ENCODE data around the gene BTBD9. TPM values are rescaled to one million over a fixed set of nuclear protein-coding genes. Genes with fewer than 3 reads are reported as not detected.

The BTBD9 gene
- total RNA-seq, 5 donors from 2014 or later (not counting 1 experiment from before 2014, with no cell fraction given) = 29.3 to 67.7 (median 38.1) TPM

GRCh38 chr6:38305995-38306681 is 333.6 kb downstream of the BTBD9 start:
- ChIA-PET POLR2A (no interaction called here), CTCF (no interaction called here)
- no peaks in the 10 kb centered on the region for H3K27me3 Mint-ChIP-seq
- no peak overlapping the region for H3K4me3 Mint-ChIP-seq
- Histone ChIP-seq H3K9me3 (no peaks in the 10 kb centered on the region), H3K4me3 (ENCODE audit: control insufficient read depth in 1 of 2, extremely low read depth in 1 of 2, low read length in 1 of 2) (no peak overlapping the region), H3K27me3 (replicated peaks in 1 of 2; ENCODE audit: control insufficient read depth in 2 of 2, extremely low read depth in 1 of 2, insufficient read depth in 2 of 2, low read length in 1 of 2) (no peaks in the 10 kb centered on the region), H3K36me3 (ENCODE audit: control insufficient read depth in 2 of 2, extremely low read depth in 1 of 2, insufficient read depth in 1 of 2, low read length in 1 of 2) (no peaks in the 10 kb centered on the region), H3K4me1 (ENCODE audit: control insufficient read depth in 1 of 2, extremely low read depth in 1 of 2, insufficient read depth in 2 of 2, low read length in 2 of 2) (peaks cover 0 to 3% of the 10 kb centered on the region in 2 experiments), H3K27ac (ENCODE audit: low read length) (no peak overlapping the region)
- peaks cover 0 to 11% (median 7%) of the 10 kb centered on the region in 3 donors for H3K4me1 Mint-ChIP-seq
- H3K36me3 Mint-ChIP-seq = peaks cover 21% of the 10 kb centered on the region
- 92% methylated on average over 2 of the region's 4 CpGs for WGBS (ENCODE audit: insufficient coverage)
- H3K27ac Mint-ChIP-seq = no peak overlapping the region
- DNase-seq (no peak), ATAC-seq (replicated peaks in 1 of 4) (no peak)
- peaks cover 0 to 6% (median 0%) of the 10 kb centered on the region in 3 donors for H3K9me3 Mint-ChIP-seq

- DNase-seq = no peak
These were observed 336.9 kb downstream of the BTBD9 start for GRCh38 chr6:38302838-38303237.

GRCh38 chr6:38302081-38302480 is 337.6 kb downstream of the BTBD9 start:
- no peak overlapping the region for H3K27ac ChIP-seq (ENCODE audit: low read length)
- no peaks in the 10 kb centered on the region for H3K9me3 ChIP-seq
- 90% methylated on average over 1 of the region's 1 CpG for WGBS (ENCODE audit: insufficient coverage)
- no peak overlapping the region for H3K4me3 ChIP-seq (ENCODE audit: control insufficient read depth in 1 of 2, extremely low read depth in 1 of 2, low read length in 1 of 2)
- H3K4me3 Mint-ChIP-seq = no peak overlapping the region
- ChIA-PET CTCF (no interaction called here), POLR2A (no interaction called here)
- H3K36me3 ChIP-seq (ENCODE audit: control insufficient read depth in 2 of 2, extremely low read depth in 1 of 2, insufficient read depth in 1 of 2, low read length in 1 of 2) = no peaks in the 10 kb centered on the region
- no peak for DNase-seq
- no peaks in the 10 kb centered on the region for H3K27me3 Mint-ChIP-seq
- no peaks in the 10 kb centered on the region for H3K27me3 ChIP-seq (replicated peaks in 1 of 2; ENCODE audit: control insufficient read depth in 2 of 2, extremely low read depth in 1 of 2, insufficient read depth in 2 of 2, low read length in 1 of 2)
- H3K4me1 ChIP-seq (ENCODE audit: control insufficient read depth in 1 of 2, extremely low read depth in 1 of 2, insufficient read depth in 2 of 2, low read length in 2 of 2) = peaks cover 0 to 3% of the 10 kb centered on the region in 2 experiments
- H3K9me3 Mint-ChIP-seq = peaks cover 3 to 10% (median 9%) of the 10 kb centered on the region in 3 donors
- peaks cover 31% of the 10 kb centered on the region for H3K36me3 Mint-ChIP-seq
- no peak for ATAC-seq (replicated peaks in 1 of 4)
- no peaks in the 10 kb centered on the region for H3K4me1 Mint-ChIP-seq
- H3K27ac Mint-ChIP-seq = no peak overlapping the region

More at GRCh38 chr6:38302838-38303237, 336.9 kb downstream of the BTBD9 start:
- Mint-ChIP-seq H3K4me1 (peaks cover 0 to 5% (median 4%) of the 10 kb centered on the region in 3 donors), H3K27me3 (no peaks in the 10 kb centered on the region), H3K36me3 (peaks cover 26% of the 10 kb centered on the region), H3K27ac (no peak overlapping the region), H3K9me3 (peaks cover 0 to 6% (median 6%) of the 10 kb centered on the region in 3 donors), H3K4me3 (no peak overlapping the region)
- Histone ChIP-seq H3K36me3 (ENCODE audit: control insufficient read depth in 2 of 2, extremely low read depth in 1 of 2, insufficient read depth in 1 of 2, low read length in 1 of 2) (no peaks in the 10 kb centered on the region), H3K4me3 (ENCODE audit: control insufficient read depth in 1 of 2, extremely low read depth in 1 of 2, low read length in 1 of 2) (no peak overlapping the region), H3K27me3 (replicated peaks in 1 of 2; ENCODE audit: control insufficient read depth in 2 of 2, extremely low read depth in 1 of 2, insufficient read depth in 2 of 2, low read length in 1 of 2) (no peaks in the 10 kb centered on the region), H3K9me3 (no peaks in the 10 kb centered on the region), H3K27ac (ENCODE audit: low read length) (no peak overlapping the region), H3K4me1 (ENCODE audit: control insufficient read depth in 1 of 2, extremely low read depth in 1 of 2, insufficient read depth in 2 of 2, low read length in 2 of 2) (peaks cover 0 to 3% of the 10 kb centered on the region in 2 experiments)
- POLR2A ChIA-PET = no interaction called here
- CTCF ChIA-PET = no interaction called here
- WGBS (ENCODE audit: insufficient coverage) = no CpG with 5 or more reads among the region's 2 CpGs
- ATAC-seq (replicated peaks in 1 of 4) = no peak

GRCh38 chr6:38290133-38290799 is 349.5 kb downstream of the BTBD9 start:
- no peak for ATAC-seq (replicated peaks in 1 of 4)
- H3K27ac Mint-ChIP-seq = no peak overlapping the region
- no peak overlapping the region for H3K4me3 Mint-ChIP-seq

GRCh38 chr6:38287487-38287886 is 352.2 kb downstream of the BTBD9 start:
- ATAC-seq (replicated peaks in 1 of 4) (no peak), DNase-seq (no peak)
- Mint-ChIP-seq H3K36me3 (peaks cover 54% of the 10 kb centered on the region), H3K27ac (no peak overlapping the region), H3K9me3 (no peaks in the 10 kb centered on the region), H3K4me3 (no peak overlapping the region), H3K27me3 (no peaks in the 10 kb centered on the region), H3K4me1 (peaks cover 5 to 15% (median 14%) of the 10 kb centered on the region in 3 donors)
- POLR2A ChIA-PET = no interaction called here
- WGBS (ENCODE audit: insufficient coverage) = 33% methylated on average over 1 of the region's 2 CpGs
- H3K4me3 ChIP-seq (ENCODE audit: control insufficient read depth in 1 of 2, extremely low read depth in 1 of 2, low read length in 1 of 2) = no peak overlapping the region
- H3K4me1 ChIP-seq (ENCODE audit: control insufficient read depth in 1 of 2, extremely low read depth in 1 of 2, insufficient read depth in 2 of 2, low read length in 2 of 2) = no peaks in the 10 kb centered on the region
- peaks cover 0 to 2% of the 10 kb centered on the region in 2 donors for H3K36me3 ChIP-seq (ENCODE audit: control insufficient read depth in 2 of 2, extremely low read depth in 1 of 2, insufficient read depth in 1 of 2, low read length in 1 of 2)
- no peaks in the 10 kb centered on the region for H3K27me3 ChIP-seq (replicated peaks in 1 of 2; ENCODE audit: control insufficient read depth in 2 of 2, extremely low read depth in 1 of 2, insufficient read depth in 2 of 2, low read length in 1 of 2)
- H3K9me3 ChIP-seq = no peaks in the 10 kb centered on the region
- H3K27ac ChIP-seq (ENCODE audit: low read length) = no peak overlapping the region
- CTCF ChIA-PET = no interaction called here

More at GRCh38 chr6:38290133-38290799, 349.5 kb downstream of the BTBD9 start:
- Mint-ChIP-seq H3K9me3 (peaks cover 0 to 10% (median 3%) of the 10 kb centered on the region in 3 donors), H3K27me3 (no peaks in the 10 kb centered on the region), H3K36me3 (peaks cover 50% of the 10 kb centered on the region), H3K4me1 (peaks cover 0 to 2% (median 0%) of the 10 kb centered on the region in 3 donors)
- CTCF ChIA-PET = interaction anchor here in 1 of 2 donors (0.6 kb wide), 1 partner anchor 549 kb away, joined by 5 read pairs; no protein-coding TSS in a partner anchor
- Histone ChIP-seq H3K9me3 (no peaks in the 10 kb centered on the region), H3K4me3 (ENCODE audit: control insufficient read depth in 1 of 2, extremely low read depth in 1 of 2, low read length in 1 of 2) (no peak overlapping the region), H3K36me3 (ENCODE audit: control insufficient read depth in 2 of 2, extremely low read depth in 1 of 2, insufficient read depth in 1 of 2, low read length in 1 of 2) (peaks cover 0 to 2% of the 10 kb centered on the region in 2 donors), H3K4me1 (ENCODE audit: control insufficient read depth in 1 of 2, extremely low read depth in 1 of 2, insufficient read depth in 2 of 2, low read length in 2 of 2) (no peaks in the 10 kb centered on the region), H3K27me3 (replicated peaks in 1 of 2; ENCODE audit: control insufficient read depth in 2 of 2, extremely low read depth in 1 of 2, insufficient read depth in 2 of 2, low read length in 1 of 2) (no peaks in the 10 kb centered on the region), H3K27ac (ENCODE audit: low read length) (no peak overlapping the region)
- POLR2A ChIA-PET = no interaction called here
- WGBS (ENCODE audit: insufficient coverage) = 78% methylated on average over 1 of the region's 3 CpGs
- DNase-seq = no peak

GRCh38 chr6:38284802-38285394 is 354.8 kb downstream of the BTBD9 start:
- Histone ChIP-seq H3K4me3 (ENCODE audit: control insufficient read depth in 1 of 2, extremely low read depth in 1 of 2, low read length in 1 of 2) (no peak overlapping the region), H3K9me3 (no peaks in the 10 kb centered on the region), H3K27ac (ENCODE audit: low read length) (no peak overlapping the region), H3K27me3 (replicated peaks in 1 of 2; ENCODE audit: control insufficient read depth in 2 of 2, extremely low read depth in 1 of 2, insufficient read depth in 2 of 2, low read length in 1 of 2) (no peaks in the 10 kb centered on the region), H3K4me1 (ENCODE audit: control insufficient read depth in 1 of 2, extremely low read depth in 1 of 2, insufficient read depth in 2 of 2, low read length in 2 of 2) (no peaks in the 10 kb centered on the region), H3K36me3 (ENCODE audit: control insufficient read depth in 2 of 2, extremely low read depth in 1 of 2, insufficient read depth in 1 of 2, low read length in 1 of 2) (peaks cover 0 to 2% of the 10 kb centered on the region in 2 donors)
- 89% methylated on average over 4 of the region's 4 CpGs for WGBS (ENCODE audit: insufficient coverage)
- Mint-ChIP-seq H3K9me3 (no peaks in the 10 kb centered on the region), H3K27ac (no peak overlapping the region), H3K4me1 (peaks cover 5 to 15% (median 14%) of the 10 kb centered on the region in 3 donors), H3K4me3 (no peak overlapping the region), H3K27me3 (no peaks in the 10 kb centered on the region), H3K36me3 (peaks cover 59% of the 10 kb centered on the region)
- DNase-seq (no peak), ATAC-seq (replicated peaks in 1 of 4) (no peak)
- ChIA-PET CTCF (no interaction called here), POLR2A (no interaction called here)

Measured in T-cell (primary cell).